Ishikawa (cell line): Measurements from ENCODE around the gene METTL23.

Source experiments
- EGR1 ChIP-seq: IDR thresholded peaks from 2 replicates; pipeline ENCODE4 v1.6.1; 2012
- EP300 ChIP-seq: IDR thresholded peaks from 2 replicates; pipeline ENCODE4 v1.6.1; 2012; ENCODE audit warnings: borderline replicate concordance
- FOXM1 ChIP-seq: IDR thresholded peaks from 2 replicates; pipeline ENCODE4 v1.6.1; 2012; ENCODE audit warnings: low read depth, borderline replicate concordance
- NFIC ChIP-seq: IDR thresholded peaks from 2 replicates; pipeline ENCODE4 v1.6.1; 2012
- RAD21 ChIP-seq: IDR thresholded peaks from 2 replicates; pipeline ENCODE4 v1.6.1; 2012; ENCODE audit warnings: low read depth
- REST ChIP-seq: IDR thresholded peaks from 2 replicates; pipeline ENCODE4 v1.6.1; 2012; ENCODE audit warnings: low read depth, mild to moderate bottlenecking
- TAF1 ChIP-seq: IDR thresholded peaks from 2 replicates; pipeline ENCODE4 v1.6.1; 2012; ENCODE audit warnings: low read depth, mild to moderate bottlenecking
- TEAD4 ChIP-seq: IDR thresholded peaks from 2 replicates; pipeline ENCODE4 v1.6.1; 2012
- YY1 ChIP-seq: IDR thresholded peaks from 2 replicates; pipeline ENCODE4 v1.6.1; 2012; ENCODE audit warnings: low read depth
- TF ChIP-seq, protein P1 (sequence below): IDR thresholded peaks from 2 replicates; pipeline ENCODE4 v1.6.1; 2012
- TF ChIP-seq, protein P2 (sequence below): IDR thresholded peaks from 2 replicates; pipeline ENCODE4 v1.6.1; 2012

DNA sequence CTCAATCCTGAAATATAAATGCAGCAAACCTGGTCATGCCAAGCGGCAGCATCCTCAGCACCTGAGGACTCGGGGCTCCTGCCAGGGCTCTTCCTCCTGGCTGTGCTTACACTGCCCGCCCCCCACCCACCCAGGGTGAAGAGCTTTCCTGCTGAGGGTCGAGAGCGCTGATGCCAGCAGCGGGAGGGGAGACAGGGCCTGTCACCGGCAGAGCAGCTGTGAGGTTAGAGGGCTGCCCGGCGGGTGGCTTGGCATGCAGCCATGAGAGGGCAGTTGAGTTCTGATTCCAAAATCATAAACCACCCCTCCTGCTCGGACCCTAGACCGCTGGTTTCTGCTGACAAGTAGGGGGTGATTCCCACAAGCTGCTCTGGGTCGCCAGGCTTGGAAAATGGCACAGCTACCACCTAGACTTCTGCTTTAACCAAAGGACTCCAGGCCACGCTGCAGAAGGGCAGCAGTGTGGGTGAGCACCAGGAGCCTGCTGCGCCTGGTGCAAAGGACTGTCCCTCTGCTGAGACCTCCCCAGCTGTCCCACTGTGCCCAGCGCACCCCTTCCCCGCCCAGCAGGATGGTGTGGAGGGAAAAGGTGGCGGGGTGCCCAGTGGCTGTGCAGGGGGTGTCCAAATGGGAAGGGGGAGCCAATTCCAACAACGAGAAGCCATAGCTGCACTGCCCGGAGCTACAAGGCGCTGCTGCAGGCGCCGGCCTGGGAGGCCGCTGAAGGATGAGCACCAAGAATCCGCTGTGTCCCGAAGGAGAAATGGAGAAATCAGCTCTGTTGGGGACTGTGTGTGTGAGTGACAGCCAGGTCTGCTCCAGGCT is 42.5 kb upstream of the METTL23 start:
- TF ChIP-seq EGR1, result no peak
- TF ChIP-seq REST, result no peak
- no peak for TF ChIP-seq FOXM1
- TF ChIP-seq EP300, result no peak
- no peak for TF ChIP-seq TAF1
- TF ChIP-seq, protein P1, sequence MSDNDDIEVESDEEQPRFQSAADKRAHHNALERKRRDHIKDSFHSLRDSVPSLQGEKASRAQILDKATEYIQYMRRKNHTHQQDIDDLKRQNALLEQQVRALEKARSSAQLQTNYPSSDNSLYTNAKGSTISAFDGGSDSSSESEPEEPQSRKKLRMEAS, result no peak
- TF ChIP-seq RAD21, result no peak
- TF ChIP-seq, protein P2, sequence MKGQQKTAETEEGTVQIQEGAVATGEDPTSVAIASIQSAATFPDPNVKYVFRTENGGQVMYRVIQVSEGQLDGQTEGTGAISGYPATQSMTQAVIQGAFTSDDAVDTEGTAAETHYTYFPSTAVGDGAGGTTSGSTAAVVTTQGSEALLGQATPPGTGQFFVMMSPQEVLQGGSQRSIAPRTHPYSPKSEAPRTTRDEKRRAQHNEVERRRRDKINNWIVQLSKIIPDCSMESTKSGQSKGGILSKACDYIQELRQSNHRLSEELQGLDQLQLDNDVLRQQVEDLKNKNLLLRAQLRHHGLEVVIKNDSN, result no peak
- TF ChIP-seq NFIC, result no peak
- TF ChIP-seq YY1, result no peak
- no peak for TF ChIP-seq TEAD4
